Measurements from ENCODE around the gene ADCY1.

The ADCY1 gene

DNA sequence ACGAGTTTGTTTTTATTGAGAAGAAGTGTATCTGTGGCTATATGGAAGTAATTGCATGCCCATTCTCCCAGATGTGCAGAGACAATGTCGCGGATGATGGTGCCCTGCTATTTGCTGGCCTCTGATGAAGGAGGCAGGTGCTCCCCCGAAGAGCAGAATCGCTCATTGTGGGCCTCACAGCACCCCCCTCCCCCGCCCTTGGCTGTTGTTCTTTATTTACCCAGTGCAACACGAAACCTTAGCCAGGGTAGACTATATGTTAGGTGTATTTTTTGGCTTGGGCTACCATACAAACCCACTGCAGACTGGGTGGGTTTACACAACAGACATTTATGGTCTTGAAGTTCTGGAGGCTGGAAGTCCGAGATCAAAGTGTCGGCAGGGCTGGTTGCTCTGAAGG, 3.4 kb upstream of the ADCY1 start:
- H3K9me3 Mint-ChIP-seq: no peaks in the 10 kb centered on the region
- H3K27ac Mint-ChIP-seq: no peak overlapping the region
- ATAC-seq: no peak

GRCh38 chr7:45573204-45573603, 964 bp upstream of the ADCY1 start:
- Mint-ChIP-seq H3K9me3 (no peaks in the 10 kb centered on the region), H3K27me3 (peaks cover 79% of the 10 kb centered on the region), H3K4me3 (peak overlapping the region in 1 of 2 donors; percentile 24), H3K27ac (no peak overlapping the region), H3K4me1 (peaks cover 12% of the 10 kb centered on the region)
- ATAC-seq (no peak), DNase-seq (no peak)

More for the DNA sequence above, 3.4 kb upstream of the ADCY1 start:
- Mint-ChIP-seq H3K4me1 (peaks cover 12% of the 10 kb centered on the region), H3K27me3 (peaks cover 62% of the 10 kb centered on the region), H3K4me3 (no peak overlapping the region)
- DNase-seq: no peak

- peaks cover 69% of the 10 kb centered on the region for H3K27me3 Mint-ChIP-seq
- peak; percentile 31 for ATAC-seq
- no peak overlapping the region for H3K27ac Mint-ChIP-seq
- DNase-seq: no peak
- peaks cover 12% of the 10 kb centered on the region for H3K4me1 Mint-ChIP-seq
- H3K9me3 Mint-ChIP-seq: no peaks in the 10 kb centered on the region
- no peak overlapping the region for H3K4me3 Mint-ChIP-seq
Observed at GRCh38 chr7:45574416-45574668, 174 bp downstream of the ADCY1 start.

DNA sequence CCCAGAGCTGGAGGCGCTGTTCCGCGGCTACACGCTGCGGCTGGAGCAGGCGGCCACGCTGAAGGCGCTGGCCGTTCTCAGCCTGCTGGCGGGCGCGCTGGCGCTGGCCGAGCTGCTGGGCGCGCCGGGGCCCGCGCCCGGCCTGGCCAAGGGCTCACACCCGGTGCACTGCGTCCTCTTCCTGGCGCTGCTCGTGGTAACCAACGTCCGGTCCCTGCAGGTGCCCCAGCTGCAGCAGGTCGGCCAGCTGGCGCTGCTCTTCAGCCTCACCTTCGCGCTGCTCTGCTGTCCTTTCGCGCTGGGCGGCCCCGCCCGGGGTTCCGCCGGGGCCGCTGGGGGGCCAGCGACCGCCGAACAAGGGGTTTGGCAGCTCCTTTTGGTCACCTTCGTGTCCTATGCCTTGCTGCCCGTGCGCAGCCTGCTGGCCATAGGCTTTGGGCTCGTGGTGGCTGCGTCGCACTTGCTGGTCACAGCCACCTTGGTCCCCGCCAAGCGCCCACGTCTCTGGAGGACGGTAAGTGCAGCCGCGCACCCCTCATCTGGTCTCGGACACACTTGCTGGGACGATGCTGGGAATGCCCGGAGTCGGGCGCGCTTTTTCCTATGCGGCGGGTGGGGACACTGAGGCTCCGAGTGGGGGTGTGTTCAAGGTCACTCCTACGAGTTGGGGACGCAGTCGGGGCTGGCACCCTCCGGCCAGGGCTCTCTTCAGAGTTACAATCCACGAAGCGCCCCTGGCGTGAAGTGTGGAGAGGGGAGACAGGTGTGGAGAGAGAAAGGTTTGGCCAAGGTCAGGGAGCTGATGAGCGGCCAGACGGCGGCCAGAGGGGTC, 717 bp downstream of the ADCY1 start:
- H3K4me3 Mint-ChIP-seq: peak overlapping the region; percentile 41 to 50
- no peaks in the 10 kb centered on the region for H3K9me3 Mint-ChIP-seq
- ATAC-seq (peak; percentile 17), DNase-seq (no peak)
- H3K4me1 Mint-ChIP-seq: peaks cover 12% of the 10 kb centered on the region
- H3K27ac Mint-ChIP-seq: no peak overlapping the region
- peaks cover 68% of the 10 kb centered on the region for H3K27me3 Mint-ChIP-seq

DNA sequence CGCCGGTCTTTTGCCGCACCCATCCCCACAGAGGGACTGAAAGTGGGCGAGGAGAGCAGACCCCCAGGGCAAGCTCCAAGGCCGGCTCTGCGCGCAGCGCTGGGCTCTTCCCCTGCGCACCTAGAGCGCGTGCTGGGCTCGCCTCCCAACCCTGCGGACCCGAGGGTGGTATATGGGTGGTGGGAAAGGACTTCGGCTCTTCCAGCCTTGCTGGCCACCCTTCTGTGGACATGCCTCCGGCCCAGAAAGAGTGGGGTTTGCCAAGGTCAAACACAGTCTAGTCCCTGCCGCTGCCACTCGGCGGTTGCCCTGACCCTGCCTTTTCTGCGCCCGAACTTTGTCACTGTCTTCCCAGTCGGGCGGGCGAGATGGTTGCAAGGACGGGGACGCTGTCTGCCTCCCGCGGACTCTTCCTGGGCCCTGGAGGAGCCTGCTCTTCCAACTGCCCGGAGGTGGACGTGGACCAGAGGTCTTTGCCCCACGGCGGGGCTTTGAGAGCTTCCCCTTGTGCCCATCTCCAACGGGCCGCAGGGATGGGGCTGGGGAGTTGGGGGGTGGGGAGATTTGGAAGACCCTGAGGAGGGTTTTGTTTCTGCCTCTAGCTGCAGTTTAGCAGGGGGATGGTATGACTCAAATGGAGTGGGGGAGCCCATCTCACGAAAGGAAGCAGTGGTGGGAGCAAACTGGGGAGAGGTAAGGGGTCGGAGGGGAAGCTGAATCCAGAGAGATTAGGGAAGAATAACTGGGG, 1.5 kb downstream of the ADCY1 start:
- Mint-ChIP-seq H3K4me1 (peaks cover 12% of the 10 kb centered on the region), H3K4me3 (peak overlapping the region in 1 of 2 donors; percentile 19), H3K27ac (no peak overlapping the region), H3K27me3 (peaks cover 61% of the 10 kb centered on the region), H3K9me3 (no peaks in the 10 kb centered on the region)
- DNase-seq (no peak), ATAC-seq (no peak)

DNA sequence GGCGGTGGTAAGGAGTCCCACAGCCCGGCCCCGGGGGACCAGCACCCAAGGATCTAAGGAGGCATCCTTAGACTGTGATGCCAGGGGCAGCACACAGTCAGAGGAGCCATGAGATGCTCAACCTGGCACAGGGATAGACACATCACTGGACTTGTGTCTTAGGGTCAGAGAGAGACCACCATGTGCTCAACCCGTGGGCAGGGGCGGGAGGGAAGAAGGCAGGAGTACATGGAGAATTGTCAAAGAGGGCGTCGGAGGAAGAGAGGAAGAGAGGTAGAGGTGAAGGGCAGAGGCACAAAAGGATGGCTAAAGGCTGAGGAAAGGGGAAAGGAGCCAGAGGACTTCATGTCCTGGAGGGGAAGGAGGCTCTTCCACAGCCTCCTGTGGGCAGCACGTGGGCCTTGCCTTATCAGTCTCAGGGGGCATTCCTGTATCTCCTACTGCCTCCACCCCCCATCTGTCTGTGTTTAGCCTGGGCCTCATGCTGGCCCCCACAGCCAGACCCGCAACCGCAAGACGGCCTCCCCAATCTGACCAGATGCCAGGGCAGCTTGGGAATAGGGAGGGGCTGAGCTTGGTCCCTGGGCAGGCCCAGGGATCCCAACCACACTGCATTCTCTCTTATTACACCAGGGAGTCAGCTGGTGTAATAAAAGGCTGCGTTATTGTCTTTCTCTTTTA, 2.2 kb downstream of the ADCY1 start:
- DNase-seq (no peak), ATAC-seq (no peak)
- Mint-ChIP-seq H3K27me3 (peaks cover 55% of the 10 kb centered on the region), H3K4me3 (no peak overlapping the region), H3K27ac (no peak overlapping the region), H3K4me1 (peaks cover 12% of the 10 kb centered on the region), H3K9me3 (no peaks in the 10 kb centered on the region)

DNA sequence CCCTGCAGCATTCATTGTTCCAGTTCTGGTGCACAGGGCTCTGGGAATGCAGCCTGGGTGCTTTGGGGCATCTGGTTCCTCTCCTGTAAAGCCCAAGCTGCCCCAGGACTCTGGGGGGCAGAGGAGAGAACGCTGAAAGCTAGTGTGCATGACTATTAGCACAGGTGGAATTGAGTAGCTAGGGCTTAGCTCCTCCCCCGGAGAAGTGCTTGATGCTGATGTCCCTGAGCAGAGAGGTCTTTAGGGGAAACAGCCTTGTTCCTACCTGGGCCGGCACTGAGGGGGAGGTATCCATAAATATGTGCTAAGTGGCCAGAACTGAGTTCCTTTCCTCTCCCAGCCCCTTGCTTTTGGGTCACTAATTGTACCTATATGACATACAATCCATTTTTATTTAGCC, 3.9 kb downstream of the ADCY1 start:
- H3K27ac Mint-ChIP-seq: no peak overlapping the region
- peaks cover 12% of the 10 kb centered on the region for H3K4me1 Mint-ChIP-seq
- DNase-seq (no peak), ATAC-seq (no peak)
- H3K4me3 Mint-ChIP-seq: no peak overlapping the region
- no peaks in the 10 kb centered on the region for H3K9me3 Mint-ChIP-seq
- H3K27me3 Mint-ChIP-seq: peaks cover 38% of the 10 kb centered on the region

- peaks cover 12% of the 10 kb centered on the region for H3K4me1 Mint-ChIP-seq
- no peak overlapping the region for H3K27ac Mint-ChIP-seq
- peaks cover 34% of the 10 kb centered on the region for H3K27me3 Mint-ChIP-seq
- H3K9me3 Mint-ChIP-seq: no peaks in the 10 kb centered on the region
- H3K4me3 Mint-ChIP-seq: no peak overlapping the region
- no peak for DNase-seq
- ATAC-seq: no peak
Observed at GRCh38 chr7:45578467-45578866, 4.3 kb downstream of the ADCY1 start.

DNA sequence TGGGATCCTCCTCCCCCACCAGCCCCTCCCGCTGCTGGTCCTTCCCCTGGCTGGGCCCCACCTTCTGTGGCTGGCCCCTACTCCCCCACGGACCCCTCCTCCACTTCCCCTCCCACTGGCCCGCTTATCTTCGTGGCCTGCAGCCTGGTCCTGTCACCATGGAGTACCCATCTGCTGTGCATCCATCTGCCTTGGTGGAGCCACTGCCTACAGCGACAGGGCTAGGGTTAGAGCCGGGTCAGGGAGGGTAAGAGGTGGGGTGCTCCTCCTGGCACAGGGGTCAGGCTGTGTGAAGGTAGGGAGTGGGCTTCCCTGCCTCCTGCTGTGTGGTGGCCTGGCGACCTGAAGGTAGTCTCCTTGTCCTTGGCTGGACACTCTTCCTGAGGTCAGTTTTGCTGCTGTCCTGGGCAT, 5.2 kb downstream of the ADCY1 start:
- no peak for DNase-seq
- no peak overlapping the region for H3K27ac Mint-ChIP-seq
- peaks cover 28% of the 10 kb centered on the region for H3K27me3 Mint-ChIP-seq
- no peak for ATAC-seq
- peaks cover 7% of the 10 kb centered on the region for H3K4me1 Mint-ChIP-seq
- H3K9me3 Mint-ChIP-seq: no peaks in the 10 kb centered on the region
- no peak overlapping the region for H3K4me3 Mint-ChIP-seq

GRCh38 chr7:45580053-45580872, 6.1 kb downstream of the ADCY1 start:
- H3K27me3 Mint-ChIP-seq: peaks cover 22% of the 10 kb centered on the region

DNA sequence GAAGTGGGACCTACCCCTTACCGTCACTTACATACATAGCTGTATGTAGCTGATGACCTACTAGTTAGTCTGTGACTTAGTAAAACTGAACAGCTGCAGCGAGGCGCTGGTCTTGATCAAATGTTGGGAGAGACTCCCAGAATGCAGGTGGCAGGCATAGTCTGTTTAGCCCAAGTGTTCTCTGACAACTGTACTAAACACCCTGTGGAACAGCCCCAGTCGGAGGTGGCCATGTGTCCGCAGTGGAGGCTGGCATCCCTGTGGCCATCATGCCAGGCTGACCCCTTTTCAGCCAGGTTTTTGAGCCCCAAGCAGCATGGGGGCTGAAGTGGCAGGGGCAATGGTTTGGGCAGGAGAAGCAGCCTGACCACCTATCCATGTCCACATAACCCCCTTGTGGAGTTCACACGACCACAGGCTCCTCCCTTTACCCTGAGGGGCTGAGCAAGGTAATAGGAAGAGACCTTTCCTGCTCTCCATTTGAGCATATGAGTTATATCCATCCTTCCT, 7.2 kb downstream of the ADCY1 start:
- no peak overlapping the region for H3K27ac Mint-ChIP-seq
- no peaks in the 10 kb centered on the region for H3K9me3 Mint-ChIP-seq
- ATAC-seq (no peak), DNase-seq (no peak)
- no peaks in the 10 kb centered on the region for H3K4me1 Mint-ChIP-seq
- H3K27me3 Mint-ChIP-seq: peaks cover 11% of the 10 kb centered on the region
- H3K4me3 Mint-ChIP-seq: no peak overlapping the region

More at GRCh38 chr7:45580053-45580872, 6.1 kb downstream of the ADCY1 start:
- Mint-ChIP-seq H3K9me3 (no peaks in the 10 kb centered on the region), H3K4me1 (peaks cover 3% of the 10 kb centered on the region), H3K4me3 (no peak overlapping the region), H3K27ac (peak overlapping the region in 1 of 2 donors; percentile 24)
- ATAC-seq (no peak), DNase-seq (no peak)

GRCh38 chr7:45582136-45582749, 8.1 kb downstream of the ADCY1 start:
- Mint-ChIP-seq H3K4me1 (no peaks in the 10 kb centered on the region), H3K27ac (no peak overlapping the region), H3K4me3 (no peak overlapping the region), H3K27me3 (peaks cover 2% of the 10 kb centered on the region), H3K9me3 (no peaks in the 10 kb centered on the region)
- DNase-seq: no peak
- ATAC-seq: no peak

- Mint-ChIP-seq H3K27me3 (no peaks in the 10 kb centered on the region), H3K4me3 (no peak overlapping the region), H3K9me3 (no peaks in the 10 kb centered on the region), H3K4me1 (no peaks in the 10 kb centered on the region), H3K27ac (no peak overlapping the region)
- ATAC-seq (no peak), DNase-seq (no peak)
Observed at GRCh38 chr7:45582868-45583277, 8.7 kb downstream of the ADCY1 start.

DNA sequence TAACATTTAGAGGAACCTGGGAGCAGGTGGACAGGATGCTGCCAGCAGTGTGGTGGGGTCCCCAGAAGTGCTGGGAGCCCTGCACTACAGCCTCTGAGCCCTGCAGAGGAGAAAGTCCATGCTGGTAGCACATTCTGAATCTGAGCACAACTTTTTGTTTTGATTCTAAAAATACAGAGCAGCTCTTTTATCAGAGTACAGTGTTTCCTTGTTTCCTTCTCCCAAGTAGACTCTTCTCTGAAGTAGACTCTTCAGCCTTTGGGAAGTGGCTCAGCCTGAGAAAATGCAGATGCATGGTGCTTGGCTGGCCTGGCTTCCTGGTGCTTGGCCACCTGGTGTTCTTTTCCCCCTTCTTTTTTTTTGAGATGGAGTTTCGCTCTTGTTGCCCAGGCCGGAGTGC, 9.1 kb downstream of the ADCY1 start:
- Mint-ChIP-seq H3K4me1 (no peaks in the 10 kb centered on the region), H3K27ac (no peak overlapping the region), H3K4me3 (no peak overlapping the region), H3K27me3 (no peaks in the 10 kb centered on the region), H3K9me3 (no peaks in the 10 kb centered on the region)
- ATAC-seq: no peak
- no peak for DNase-seq
